Breast epithelium (tissue), 3 donors: ENCODE data around the gene CCDC78.

Experiments used
- POLR2A ChIP-seq: fragments of 450-650 bp; IDR thresholded peaks from one replicate; pipeline ENCODE4 v1.6.1; 2016; ENCODE audit warnings: antibody characterized with exemption, mild to moderate bottlenecking, moderate library complexity
- TF ChIP-seq, protein P1 (sequence below), 3 donors: fragments of 450-650 bp; IDR thresholded peaks; one replicate each; pipeline ENCODE4 v1.5.1; 2016 to 2017; ENCODE audit warnings: antibody characterized with exemption in 3 of 3, mild to moderate bottlenecking in 3 of 3, moderate library complexity in 3 of 3

DNA sequence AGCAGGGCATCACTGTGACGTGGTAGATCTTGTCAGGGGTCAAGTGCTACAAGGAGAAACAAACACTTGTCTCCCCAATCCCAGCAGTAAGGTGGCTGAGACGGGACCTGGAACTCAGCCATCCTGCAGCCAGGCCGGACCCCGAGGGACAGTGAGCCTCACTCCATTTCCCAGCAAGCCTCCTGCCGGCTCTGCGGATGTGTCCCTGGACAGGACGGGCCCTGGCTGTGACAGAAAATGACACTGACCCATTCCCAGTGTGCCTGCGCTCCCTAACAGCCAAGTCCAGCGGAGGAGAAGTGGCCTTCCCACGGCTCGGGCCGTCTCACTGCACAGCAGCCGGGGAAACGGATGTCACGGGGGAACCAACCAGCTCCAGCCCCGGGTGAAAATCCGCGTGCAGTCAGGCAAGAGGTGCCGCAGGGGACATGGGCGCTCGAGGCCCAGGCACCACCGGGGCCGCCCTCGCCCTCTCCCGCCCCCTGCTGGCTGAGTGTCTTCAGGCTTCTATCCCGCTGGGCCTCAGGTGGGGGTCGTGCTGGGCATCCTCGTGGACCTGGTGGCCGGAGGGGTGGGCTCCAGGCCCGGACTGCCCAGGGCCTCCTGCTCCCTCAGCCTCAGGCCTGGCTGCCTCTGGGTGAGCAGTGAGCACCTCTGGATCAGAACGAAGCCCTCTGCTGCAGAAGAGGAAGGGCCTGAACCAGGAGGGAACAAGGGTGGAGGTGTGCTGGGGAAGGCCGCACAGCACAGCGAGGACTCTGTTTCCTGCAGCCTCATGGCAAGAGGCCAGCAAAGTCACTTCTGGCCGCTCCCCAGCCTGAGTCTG, 7.4 kb upstream of the CCDC78 start:
- TF ChIP-seq, protein P1, sequence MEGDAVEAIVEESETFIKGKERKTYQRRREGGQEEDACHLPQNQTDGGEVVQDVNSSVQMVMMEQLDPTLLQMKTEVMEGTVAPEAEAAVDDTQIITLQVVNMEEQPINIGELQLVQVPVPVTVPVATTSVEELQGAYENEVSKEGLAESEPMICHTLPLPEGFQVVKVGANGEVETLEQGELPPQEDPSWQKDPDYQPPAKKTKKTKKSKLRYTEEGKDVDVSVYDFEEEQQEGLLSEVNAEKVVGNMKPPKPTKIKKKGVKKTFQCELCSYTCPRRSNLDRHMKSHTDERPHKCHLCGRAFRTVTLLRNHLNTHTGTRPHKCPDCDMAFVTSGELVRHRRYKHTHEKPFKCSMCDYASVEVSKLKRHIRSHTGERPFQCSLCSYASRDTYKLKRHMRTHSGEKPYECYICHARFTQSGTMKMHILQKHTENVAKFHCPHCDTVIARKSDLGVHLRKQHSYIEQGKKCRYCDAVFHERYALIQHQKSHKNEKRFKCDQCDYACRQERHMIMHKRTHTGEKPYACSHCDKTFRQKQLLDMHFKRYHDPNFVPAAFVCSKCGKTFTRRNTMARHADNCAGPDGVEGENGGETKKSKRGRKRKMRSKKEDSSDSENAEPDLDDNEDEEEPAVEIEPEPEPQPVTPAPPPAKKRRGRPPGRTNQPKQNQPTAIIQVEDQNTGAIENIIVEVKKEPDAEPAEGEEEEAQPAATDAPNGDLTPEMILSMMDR (IDR thresholded peaks at IDR 0.05): no peak
- no peak for TF ChIP-seq POLR2A
